B cell (primary cell): ENCODE data around the gene MYO1B.

ENCODE experiments used
- CTCF ChIP-seq: fragments of 200-600 bp; IDR thresholded peaks from one replicate; pipeline ENCODE4 v1.8.0; 2022; ENCODE audit warnings: antibody characterized with exemption, mild to moderate bottlenecking
- EZH2 ChIP-seq: IDR thresholded peaks from 2 replicates; pipeline ENCODE4 v1.6.1; 2012; ENCODE audit warnings: borderline replicate concordance, low read depth, mild to moderate bottlenecking, moderate library complexity, low read length; ENCODE audit not compliant: insufficient read depth, poor library complexity, severe bottlenecking

GRCh38 chr2:191289049-191289448, 43.8 kb downstream of the MYO1B start:
- TF ChIP-seq CTCF (no peak), EZH2 (no peak)
